Measurements from ENCODE around the gene PRKCI. TPM values are rescaled to one million over a fixed set of nuclear protein-coding genes. Genes with fewer than 3 reads are reported as not detected.

Gene PRKCI
- total and polyA plus RNA-seq, 9 of the 15 experiments (the other 6 are each of a cell fraction or from before 2014, with no cell fraction given), result 10.5 to 43.2 (median 31.4) TPM

DNA sequence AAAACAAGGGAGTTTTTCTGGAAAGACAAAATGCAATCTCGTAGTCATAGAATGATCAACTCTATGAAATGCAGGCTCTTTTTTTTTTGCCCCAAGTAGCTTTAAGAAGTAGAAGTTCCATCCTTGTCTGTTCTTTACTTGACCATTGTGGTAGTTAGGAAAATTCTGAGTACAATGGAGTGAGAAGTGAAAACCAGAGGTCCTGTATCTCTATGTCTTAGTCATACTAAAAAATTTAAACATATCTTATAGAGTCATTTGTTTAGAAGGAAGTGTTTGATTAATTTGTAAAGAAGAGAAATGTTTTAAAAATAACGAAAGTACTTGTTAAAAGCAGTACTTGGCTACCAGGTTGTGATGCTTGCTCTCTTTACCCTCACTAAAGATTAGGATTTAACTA is 52.4 kb downstream of the PRKCI start:
- in situ Hi-C loops (cut with MboI), result no loop called here
- DNase-seq (ENCODE audit: extremely low read depth in 1 of 4, low spot score in 3 of 4) (no peak), ATAC-seq (no peak), FAIRE-seq (no peak)
- no peak overlapping the region for H3K27ac ChIP-seq (ENCODE audit: extremely low read depth, low read depth, low read length)
- H3K4me2 ChIP-seq (ENCODE audit: insufficient read depth, low read length), result no peak overlapping the region
- intact Hi-C loops (cut with micrococcal nuclease), result no loop called here
- H3K36me3 ChIP-seq (ENCODE audit: control insufficient read depth, insufficient read depth, low read length), result peaks cover 50% of the 10 kb centered on the region; the same call in 2 of the 3 replicates
- ChIA-PET POLR2A (interaction anchor here (0.5 to 1.0 kb wide), 2 partner anchors 151 to 321 kb away, joined by 5 read pairs; no protein-coding TSS in a partner anchor), CTCF (ENCODE audit: low intra/inter-chr PET ratio) (interaction anchor here (0.6 kb wide), 1 partner anchor 1429 kb away, joined by 3 read pairs; no protein-coding TSS in a partner anchor)
- no peak overlapping the region for H3K4me3 ChIP-seq
- no peak overlapping the region for H3K9ac ChIP-seq (ENCODE audit: insufficient read depth in 1 of 2, low read depth in 2 of 2, low read length in 2 of 2)
- H3K4me1 ChIP-seq (replicated peaks in 1 of 2; ENCODE audit: control insufficient read depth in 2 of 2, insufficient read depth in 2 of 2, low read length in 2 of 2), result no peaks in the 10 kb centered on the region
- 96% methylated on average over 2 of the region's 2 CpGs for WGBS (ENCODE audit: insufficient coverage, low coverage, missing lambda C conversion rate)
- no peaks in the 10 kb centered on the region for H3K27me3 ChIP-seq (ENCODE audit: control insufficient read depth in 2 of 2, insufficient read depth in 2 of 2, low read length in 2 of 2)
- H2AFZ ChIP-seq (ENCODE audit: low read depth, low read length), result no peak overlapping the region
- no peaks in the 10 kb centered on the region for H4K20me1 ChIP-seq (replicated peaks; ENCODE audit: control insufficient read depth, insufficient read depth, low read length)
- no peaks in the 10 kb centered on the region for H3K9me1 ChIP-seq (ENCODE audit: control insufficient read depth, insufficient read depth, low read length)
- H3K9me3 ChIP-seq (replicated peaks; ENCODE audit: control insufficient read depth, insufficient read depth, low read depth, low read length), result no peaks in the 10 kb centered on the region
- no TSS peak for BruUV-seq (replicated peaks)
- H3K79me2 ChIP-seq (ENCODE audit: control insufficient read depth, insufficient read depth, low read length), result no peaks in the 10 kb centered on the region
- TF ChIP-seq, protein P1, sequence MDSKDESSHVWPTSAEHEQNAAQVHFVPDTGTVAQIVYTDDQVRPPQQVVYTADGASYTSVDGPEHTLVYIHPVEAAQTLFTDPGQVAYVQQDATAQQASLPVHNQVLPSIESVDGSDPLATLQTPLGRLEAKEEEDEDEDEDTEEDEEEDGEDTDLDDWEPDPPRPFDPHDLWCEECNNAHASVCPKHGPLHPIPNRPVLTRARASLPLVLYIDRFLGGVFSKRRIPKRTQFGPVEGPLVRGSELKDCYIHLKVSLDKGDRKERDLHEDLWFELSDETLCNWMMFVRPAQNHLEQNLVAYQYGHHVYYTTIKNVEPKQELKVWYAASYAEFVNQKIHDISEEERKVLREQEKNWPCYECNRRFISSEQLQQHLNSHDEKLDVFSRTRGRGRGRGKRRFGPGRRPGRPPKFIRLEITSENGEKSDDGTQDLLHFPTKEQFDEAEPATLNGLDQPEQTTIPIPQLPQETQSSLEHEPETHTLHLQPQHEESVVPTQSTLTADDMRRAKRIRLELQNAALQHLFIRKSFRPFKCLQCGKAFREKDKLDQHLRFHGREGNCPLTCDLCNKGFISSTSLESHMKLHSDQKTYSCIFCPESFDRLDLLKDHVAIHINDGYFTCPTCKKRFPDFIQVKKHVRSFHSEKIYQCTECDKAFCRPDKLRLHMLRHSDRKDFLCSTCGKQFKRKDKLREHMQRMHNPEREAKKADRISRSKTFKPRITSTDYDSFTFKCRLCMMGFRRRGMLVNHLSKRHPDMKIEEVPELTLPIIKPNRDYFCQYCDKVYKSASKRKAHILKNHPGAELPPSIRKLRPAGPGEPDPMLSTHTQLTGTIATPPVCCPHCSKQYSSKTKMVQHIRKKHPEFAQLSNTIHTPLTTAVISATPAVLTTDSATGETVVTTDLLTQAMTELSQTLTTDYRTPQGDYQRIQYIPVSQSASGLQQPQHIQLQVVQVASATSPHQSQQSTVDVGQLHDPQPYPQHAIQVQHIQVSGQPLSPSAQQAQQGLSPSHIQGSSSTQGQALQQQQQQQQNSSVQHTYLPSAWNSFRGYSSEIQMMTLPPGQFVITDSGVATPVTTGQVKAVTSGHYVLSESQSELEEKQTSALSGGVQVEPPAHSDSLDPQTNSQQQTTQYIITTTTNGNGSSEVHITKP (IDR thresholded peaks at IDR 0.05; ENCODE audit: partially characterized antibody), result no peak
- TF ChIP-seq ZNF212 (CRISPR knock-in tag; IDR thresholded peaks at IDR 0.05) (no peak), E2F3 (CRISPR knock-in tag; IDR thresholded peaks at IDR 0.05) (no peak), HDGF (IDR thresholded peaks at IDR 0.05) (no peak), ETV6 (IDR thresholded peaks at IDR 0.05; ENCODE audit: borderline replicate concordance in 1 of 2, low read depth in 2 of 2, low read length in 1 of 2) (no peak), ETV6 (CRISPR knock-in tag; IDR thresholded peaks at IDR 0.05; ENCODE audit: borderline replicate concordance) (no peak), SREBF2 (CRISPR knock-in tag; IDR thresholded peaks at IDR 0.05) (no peak), RB1 (IDR thresholded peaks at IDR 0.05; ENCODE audit: low read depth) (no peak)
- TF ChIP-seq, protein P2, sequence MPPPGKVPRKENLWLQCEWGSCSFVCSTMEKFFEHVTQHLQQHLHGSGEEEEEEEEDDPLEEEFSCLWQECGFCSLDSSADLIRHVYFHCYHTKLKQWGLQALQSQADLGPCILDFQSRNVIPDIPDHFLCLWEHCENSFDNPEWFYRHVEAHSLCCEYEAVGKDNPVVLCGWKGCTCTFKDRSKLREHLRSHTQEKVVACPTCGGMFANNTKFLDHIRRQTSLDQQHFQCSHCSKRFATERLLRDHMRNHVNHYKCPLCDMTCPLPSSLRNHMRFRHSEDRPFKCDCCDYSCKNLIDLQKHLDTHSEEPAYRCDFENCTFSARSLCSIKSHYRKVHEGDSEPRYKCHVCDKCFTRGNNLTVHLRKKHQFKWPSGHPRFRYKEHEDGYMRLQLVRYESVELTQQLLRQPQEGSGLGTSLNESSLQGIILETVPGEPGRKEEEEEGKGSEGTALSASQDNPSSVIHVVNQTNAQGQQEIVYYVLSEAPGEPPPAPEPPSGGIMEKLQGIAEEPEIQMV (tag; conservative IDR thresholded peaks at IDR 0.05; ENCODE audit: low read depth), result no peak
- TF ChIP-seq, protein P3, sequence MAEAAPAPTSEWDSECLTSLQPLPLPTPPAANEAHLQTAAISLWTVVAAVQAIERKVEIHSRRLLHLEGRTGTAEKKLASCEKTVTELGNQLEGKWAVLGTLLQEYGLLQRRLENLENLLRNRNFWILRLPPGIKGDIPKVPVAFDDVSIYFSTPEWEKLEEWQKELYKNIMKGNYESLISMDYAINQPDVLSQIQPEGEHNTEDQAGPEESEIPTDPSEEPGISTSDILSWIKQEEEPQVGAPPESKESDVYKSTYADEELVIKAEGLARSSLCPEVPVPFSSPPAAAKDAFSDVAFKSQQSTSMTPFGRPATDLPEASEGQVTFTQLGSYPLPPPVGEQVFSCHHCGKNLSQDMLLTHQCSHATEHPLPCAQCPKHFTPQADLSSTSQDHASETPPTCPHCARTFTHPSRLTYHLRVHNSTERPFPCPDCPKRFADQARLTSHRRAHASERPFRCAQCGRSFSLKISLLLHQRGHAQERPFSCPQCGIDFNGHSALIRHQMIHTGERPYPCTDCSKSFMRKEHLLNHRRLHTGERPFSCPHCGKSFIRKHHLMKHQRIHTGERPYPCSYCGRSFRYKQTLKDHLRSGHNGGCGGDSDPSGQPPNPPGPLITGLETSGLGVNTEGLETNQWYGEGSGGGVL (CRISPR knock-in tag; IDR thresholded peaks at IDR 0.05), result no peak
- TF ChIP-seq, protein P4, sequence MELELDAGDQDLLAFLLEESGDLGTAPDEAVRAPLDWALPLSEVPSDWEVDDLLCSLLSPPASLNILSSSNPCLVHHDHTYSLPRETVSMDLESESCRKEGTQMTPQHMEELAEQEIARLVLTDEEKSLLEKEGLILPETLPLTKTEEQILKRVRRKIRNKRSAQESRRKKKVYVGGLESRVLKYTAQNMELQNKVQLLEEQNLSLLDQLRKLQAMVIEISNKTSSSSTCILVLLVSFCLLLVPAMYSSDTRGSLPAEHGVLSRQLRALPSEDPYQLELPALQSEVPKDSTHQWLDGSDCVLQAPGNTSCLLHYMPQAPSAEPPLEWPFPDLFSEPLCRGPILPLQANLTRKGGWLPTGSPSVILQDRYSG (tag; conservative IDR thresholded peaks at IDR 0.05; ENCODE audit: low read depth), result no peak
- TF ChIP-seq, protein P5, sequence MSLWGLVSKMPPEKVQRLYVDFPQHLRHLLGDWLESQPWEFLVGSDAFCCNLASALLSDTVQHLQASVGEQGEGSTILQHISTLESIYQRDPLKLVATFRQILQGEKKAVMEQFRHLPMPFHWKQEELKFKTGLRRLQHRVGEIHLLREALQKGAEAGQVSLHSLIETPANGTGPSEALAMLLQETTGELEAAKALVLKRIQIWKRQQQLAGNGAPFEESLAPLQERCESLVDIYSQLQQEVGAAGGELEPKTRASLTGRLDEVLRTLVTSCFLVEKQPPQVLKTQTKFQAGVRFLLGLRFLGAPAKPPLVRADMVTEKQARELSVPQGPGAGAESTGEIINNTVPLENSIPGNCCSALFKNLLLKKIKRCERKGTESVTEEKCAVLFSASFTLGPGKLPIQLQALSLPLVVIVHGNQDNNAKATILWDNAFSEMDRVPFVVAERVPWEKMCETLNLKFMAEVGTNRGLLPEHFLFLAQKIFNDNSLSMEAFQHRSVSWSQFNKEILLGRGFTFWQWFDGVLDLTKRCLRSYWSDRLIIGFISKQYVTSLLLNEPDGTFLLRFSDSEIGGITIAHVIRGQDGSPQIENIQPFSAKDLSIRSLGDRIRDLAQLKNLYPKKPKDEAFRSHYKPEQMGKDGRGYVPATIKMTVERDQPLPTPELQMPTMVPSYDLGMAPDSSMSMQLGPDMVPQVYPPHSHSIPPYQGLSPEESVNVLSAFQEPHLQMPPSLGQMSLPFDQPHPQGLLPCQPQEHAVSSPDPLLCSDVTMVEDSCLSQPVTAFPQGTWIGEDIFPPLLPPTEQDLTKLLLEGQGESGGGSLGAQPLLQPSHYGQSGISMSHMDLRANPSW (CRISPR knock-in tag; IDR thresholded peaks at IDR 0.05), result no peak

All from K562 (cell line).